Measurements from ENCODE around the gene CYS1.

Gene CYS1

DNA sequence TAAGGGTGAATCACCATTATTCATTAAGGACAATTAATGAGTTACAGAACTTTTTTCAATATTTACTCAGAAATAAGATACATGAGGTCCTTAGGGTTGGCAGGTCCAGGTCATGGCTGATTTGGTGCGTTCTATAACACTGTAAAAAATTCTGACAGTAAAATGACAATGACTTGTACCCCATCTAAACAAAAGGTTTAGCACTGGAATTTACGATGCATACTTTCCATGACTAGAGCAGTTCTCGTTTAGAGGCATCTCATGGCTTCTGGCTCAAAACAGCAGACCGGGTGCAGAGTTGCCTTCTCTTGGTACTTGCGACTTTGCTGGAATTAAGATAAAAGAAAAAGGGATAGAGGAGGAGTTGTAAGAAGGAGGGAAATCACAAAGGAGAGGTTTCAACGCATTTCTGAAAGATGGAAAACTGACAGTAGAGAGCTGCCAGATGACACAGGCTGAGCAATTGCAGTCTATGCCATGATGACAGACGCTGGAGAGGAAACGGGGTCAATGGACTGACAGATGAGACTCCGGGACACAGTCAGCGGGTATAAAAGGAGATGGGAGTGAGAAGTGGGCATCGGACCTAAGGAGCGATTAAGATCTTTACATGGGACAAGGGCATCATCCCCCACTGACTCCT, 4.1 kb upstream of the CYS1 start:
- peaks cover 67% of the 10 kb centered on the region for H3K27me3 Mint-ChIP-seq
- peak overlapping the region; percentile 75 for H3K27ac Mint-ChIP-seq
- H3K36me3 Mint-ChIP-seq (ENCODE audit: low read depth) = no peaks in the 10 kb centered on the region
- no peaks in the 10 kb centered on the region for H3K9me3 Mint-ChIP-seq
- peak overlapping the region; percentile 11 for H3K4me3 Mint-ChIP-seq
- peaks cover 28% of the 10 kb centered on the region for H3K4me1 Mint-ChIP-seq (ENCODE audit: low read depth)

- H3K4me1 Mint-ChIP-seq (ENCODE audit: low read depth) = peaks cover 34% of the 10 kb centered on the region
- no peak overlapping the region for H3K27ac Mint-ChIP-seq
- no peaks in the 10 kb centered on the region for H3K36me3 Mint-ChIP-seq (ENCODE audit: low read depth)
- H3K9me3 Mint-ChIP-seq = no peaks in the 10 kb centered on the region
- no peak overlapping the region for H3K4me3 Mint-ChIP-seq
- peaks cover 70% of the 10 kb centered on the region for H3K27me3 Mint-ChIP-seq
These were observed 3.5 kb upstream of the CYS1 start for GRCh38 chr2:10083692-10084211.

GRCh38 chr2:10083046-10083445, 2.8 kb upstream of the CYS1 start:
- H3K27me3 Mint-ChIP-seq = peaks cover 70% of the 10 kb centered on the region
- H3K4me1 Mint-ChIP-seq (ENCODE audit: low read depth) = peaks cover 35% of the 10 kb centered on the region
- H3K4me3 Mint-ChIP-seq = no peak overlapping the region
- H3K36me3 Mint-ChIP-seq (ENCODE audit: low read depth) = no peaks in the 10 kb centered on the region
- H3K27ac Mint-ChIP-seq = no peak overlapping the region
- H3K9me3 Mint-ChIP-seq = no peaks in the 10 kb centered on the region

GRCh38 chr2:10080536-10081304, 509 bp upstream of the CYS1 start:
- Mint-ChIP-seq H3K4me1 (ENCODE audit: low read depth) (peaks cover 35% of the 10 kb centered on the region), H3K27ac (peak overlapping the region; percentile 46), H3K9me3 (no peaks in the 10 kb centered on the region)

GRCh38 chr2:10079266-10079869, 843 bp downstream of the CYS1 start:
- Mint-ChIP-seq H3K36me3 (ENCODE audit: low read depth) (no peaks in the 10 kb centered on the region), H3K27me3 (peaks cover 80% of the 10 kb centered on the region), H3K4me3 (peak overlapping the region; percentile 80), H3K27ac (no peak overlapping the region), H3K9me3 (no peaks in the 10 kb centered on the region), H3K4me1 (ENCODE audit: low read depth) (peaks cover 32% of the 10 kb centered on the region)

More at GRCh38 chr2:10080536-10081304, 509 bp upstream of the CYS1 start:
- H3K27me3 Mint-ChIP-seq = peaks cover 78% of the 10 kb centered on the region
- peak overlapping the region; percentile 70 for H3K4me3 Mint-ChIP-seq
- H3K36me3 Mint-ChIP-seq (ENCODE audit: low read depth) = no peaks in the 10 kb centered on the region

DNA sequence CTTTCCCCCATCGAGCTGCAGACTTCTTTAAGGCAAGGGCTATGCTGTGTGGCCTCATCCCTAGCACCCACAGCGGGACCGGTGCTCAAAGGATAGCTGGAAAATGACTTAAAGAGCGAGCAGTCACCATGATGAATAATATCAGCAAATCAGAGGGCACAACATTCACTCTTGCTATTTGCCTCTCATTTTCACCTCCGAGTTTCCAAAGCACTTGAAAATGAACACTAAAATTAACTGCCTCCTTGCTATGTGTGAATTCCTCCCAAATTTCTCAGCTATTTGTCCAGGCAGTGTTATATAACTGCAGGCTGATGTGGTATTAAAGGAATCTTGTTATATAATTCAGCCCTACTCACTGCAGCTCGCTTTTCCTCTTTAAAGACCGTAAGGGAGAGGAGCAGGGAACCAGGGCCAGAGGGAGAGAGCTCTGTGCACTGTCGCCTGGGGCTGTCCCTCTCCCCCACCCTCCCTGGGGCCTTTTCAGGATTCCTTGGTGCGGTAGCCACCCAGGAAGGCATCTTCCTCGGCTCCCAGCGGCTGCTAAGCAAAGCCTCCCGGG, 1.4 kb downstream of the CYS1 start:
- H3K36me3 Mint-ChIP-seq (ENCODE audit: low read depth) = no peaks in the 10 kb centered on the region
- H3K27ac Mint-ChIP-seq = no peak overlapping the region

DNA sequence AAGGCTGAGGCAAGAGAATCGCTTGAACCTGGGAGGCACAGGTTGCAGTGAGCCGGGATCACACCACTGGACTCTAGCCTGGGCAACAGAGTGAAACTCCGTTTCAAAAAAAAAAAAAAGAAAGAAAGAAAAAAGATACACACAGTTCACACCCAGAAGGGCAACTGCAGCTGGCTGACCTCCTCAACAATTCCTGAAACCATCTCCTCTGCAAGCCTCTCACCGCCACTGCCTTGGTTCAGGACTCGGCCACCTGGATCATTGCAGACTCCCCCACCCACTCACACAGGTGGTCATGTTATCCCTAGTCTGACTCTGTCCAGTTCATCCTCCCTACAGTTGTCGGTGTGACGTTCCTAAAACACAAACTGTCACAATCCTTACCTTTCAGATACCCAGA, 2.2 kb downstream of the CYS1 start:
- peaks cover 18% of the 10 kb centered on the region for H3K4me1 Mint-ChIP-seq (ENCODE audit: low read depth)
- no peaks in the 10 kb centered on the region for H3K9me3 Mint-ChIP-seq
- peaks cover 78% of the 10 kb centered on the region for H3K27me3 Mint-ChIP-seq
- H3K27ac Mint-ChIP-seq = no peak overlapping the region
- H3K36me3 Mint-ChIP-seq (ENCODE audit: low read depth) = no peaks in the 10 kb centered on the region
- no peak overlapping the region for H3K4me3 Mint-ChIP-seq

More for the DNA sequence above, 1.4 kb downstream of the CYS1 start:
- Mint-ChIP-seq H3K4me3 (peak overlapping the region; percentile 80), H3K9me3 (no peaks in the 10 kb centered on the region), H3K27me3 (peaks cover 79% of the 10 kb centered on the region), H3K4me1 (ENCODE audit: low read depth) (peaks cover 26% of the 10 kb centered on the region)

- Mint-ChIP-seq H3K27me3 (peaks cover 76% of the 10 kb centered on the region), H3K4me1 (ENCODE audit: low read depth) (peaks cover 23% of the 10 kb centered on the region), H3K27ac (no peak overlapping the region), H3K4me3 (no peak overlapping the region), H3K9me3 (no peaks in the 10 kb centered on the region), H3K36me3 (ENCODE audit: low read depth) (no peaks in the 10 kb centered on the region)
These were observed 3.2 kb downstream of the CYS1 start for GRCh38 chr2:10076988-10077527.

DNA sequence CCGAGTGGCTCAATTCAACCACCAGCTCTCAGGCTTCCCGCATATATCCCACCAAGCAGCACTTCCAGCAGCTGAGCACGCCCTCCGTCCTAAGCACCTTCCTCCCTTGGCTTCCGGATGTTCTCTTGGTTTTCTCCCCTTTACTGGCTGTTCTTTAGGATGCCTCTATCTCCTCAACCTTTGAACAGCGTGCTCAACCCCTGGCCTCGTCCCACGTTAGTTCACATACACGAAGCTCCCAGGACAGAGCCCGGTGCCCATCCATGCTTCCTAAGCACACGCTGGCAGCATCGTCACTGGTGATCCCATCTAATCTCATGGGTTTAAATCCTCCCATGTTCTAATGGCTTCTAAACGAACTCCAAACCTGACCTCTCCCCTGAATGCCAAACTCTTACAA, 3.7 kb downstream of the CYS1 start:
- Mint-ChIP-seq H3K4me3 (no peak overlapping the region), H3K27me3 (peaks cover 75% of the 10 kb centered on the region), H3K9me3 (no peaks in the 10 kb centered on the region), H3K36me3 (ENCODE audit: low read depth) (no peaks in the 10 kb centered on the region), H3K27ac (no peak overlapping the region), H3K4me1 (ENCODE audit: low read depth) (peaks cover 23% of the 10 kb centered on the region)

- H3K4me1 Mint-ChIP-seq (ENCODE audit: low read depth) = peaks cover 16% of the 10 kb centered on the region
- no peak overlapping the region for H3K27ac Mint-ChIP-seq
- H3K36me3 Mint-ChIP-seq (ENCODE audit: low read depth) = no peaks in the 10 kb centered on the region
- no peak overlapping the region for H3K4me3 Mint-ChIP-seq
- H3K9me3 Mint-ChIP-seq = no peaks in the 10 kb centered on the region
- H3K27me3 Mint-ChIP-seq = peaks cover 69% of the 10 kb centered on the region
These were observed 4.5 kb downstream of the CYS1 start for GRCh38 chr2:10075571-10076209.

GRCh38 chr2:10075101-10075500, 5.1 kb downstream of the CYS1 start:
- Mint-ChIP-seq H3K36me3 (ENCODE audit: low read depth) (no peaks in the 10 kb centered on the region), H3K27me3 (peaks cover 69% of the 10 kb centered on the region), H3K4me1 (ENCODE audit: low read depth) (peaks cover 13% of the 10 kb centered on the region), H3K9me3 (no peaks in the 10 kb centered on the region), H3K27ac (no peak overlapping the region), H3K4me3 (no peak overlapping the region)

- Mint-ChIP-seq H3K27me3 (peaks cover 62% of the 10 kb centered on the region), H3K27ac (no peak overlapping the region), H3K4me3 (no peak overlapping the region), H3K9me3 (no peaks in the 10 kb centered on the region), H3K4me1 (ENCODE audit: low read depth) (peaks cover 6% of the 10 kb centered on the region), H3K36me3 (ENCODE audit: low read depth) (no peaks in the 10 kb centered on the region)
These were observed 6.5 kb downstream of the CYS1 start for GRCh38 chr2:10073706-10074105.

GRCh38 chr2:10072656-10073480, 7.3 kb downstream of the CYS1 start:
- Mint-ChIP-seq H3K4me3 (no peak overlapping the region), H3K9me3 (peaks cover 3% of the 10 kb centered on the region), H3K27me3 (peaks cover 53% of the 10 kb centered on the region), H3K27ac (no peak overlapping the region), H3K36me3 (ENCODE audit: low read depth) (no peaks in the 10 kb centered on the region), H3K4me1 (ENCODE audit: low read depth) (peaks cover 6% of the 10 kb centered on the region)

- Mint-ChIP-seq H3K4me3 (no peak overlapping the region), H3K27me3 (peaks cover 41% of the 10 kb centered on the region), H3K4me1 (ENCODE audit: low read depth) (peaks cover 6% of the 10 kb centered on the region), H3K9me3 (peaks cover 5% of the 10 kb centered on the region), H3K36me3 (ENCODE audit: low read depth) (no peaks in the 10 kb centered on the region), H3K27ac (no peak overlapping the region)
These were observed 8.6 kb downstream of the CYS1 start for GRCh38 chr2:10071595-10071994.

Data from stimulated activated naive CD8-positive, alpha-beta T cell treated with anti-CD3 and anti-CD28 coated beads, Interleukin-15, Interleukin-2, amounts not matched to agents 100 ng/mL and 50 ng/mL, for 24 hours (primary cell).